ENCODE measurements around the gene STATH.
"Not testable (repeated sequence)": the region's sequence is repeated elsewhere in the genome, so short reads cannot be mapped to it uniquely, and the experiment has no call there.

DNA sequence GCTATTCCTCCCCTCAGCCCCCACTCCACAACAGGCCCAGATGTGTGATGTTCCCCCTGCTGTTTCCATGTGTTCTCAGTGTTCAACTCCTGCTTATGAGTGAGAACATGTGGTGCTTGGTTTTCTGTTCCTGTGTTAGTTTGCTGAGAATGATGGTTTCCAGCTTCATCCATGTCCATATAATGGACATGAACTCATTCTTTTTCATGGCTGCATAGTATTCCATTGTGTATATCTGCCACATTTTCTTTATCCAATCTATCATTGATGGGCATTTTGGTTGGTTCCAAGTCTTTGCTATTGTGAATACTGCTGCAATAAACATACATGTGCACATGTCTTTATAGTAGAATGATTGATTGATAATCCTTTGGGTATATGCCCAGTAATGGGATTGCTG is 44.2 kb downstream of the STATH start:
- TF ChIP-seq, protein P1, sequence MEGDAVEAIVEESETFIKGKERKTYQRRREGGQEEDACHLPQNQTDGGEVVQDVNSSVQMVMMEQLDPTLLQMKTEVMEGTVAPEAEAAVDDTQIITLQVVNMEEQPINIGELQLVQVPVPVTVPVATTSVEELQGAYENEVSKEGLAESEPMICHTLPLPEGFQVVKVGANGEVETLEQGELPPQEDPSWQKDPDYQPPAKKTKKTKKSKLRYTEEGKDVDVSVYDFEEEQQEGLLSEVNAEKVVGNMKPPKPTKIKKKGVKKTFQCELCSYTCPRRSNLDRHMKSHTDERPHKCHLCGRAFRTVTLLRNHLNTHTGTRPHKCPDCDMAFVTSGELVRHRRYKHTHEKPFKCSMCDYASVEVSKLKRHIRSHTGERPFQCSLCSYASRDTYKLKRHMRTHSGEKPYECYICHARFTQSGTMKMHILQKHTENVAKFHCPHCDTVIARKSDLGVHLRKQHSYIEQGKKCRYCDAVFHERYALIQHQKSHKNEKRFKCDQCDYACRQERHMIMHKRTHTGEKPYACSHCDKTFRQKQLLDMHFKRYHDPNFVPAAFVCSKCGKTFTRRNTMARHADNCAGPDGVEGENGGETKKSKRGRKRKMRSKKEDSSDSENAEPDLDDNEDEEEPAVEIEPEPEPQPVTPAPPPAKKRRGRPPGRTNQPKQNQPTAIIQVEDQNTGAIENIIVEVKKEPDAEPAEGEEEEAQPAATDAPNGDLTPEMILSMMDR (IDR thresholded peaks at IDR 0.05; ENCODE audit: low read depth, low read length) = not testable (repeated sequence)
- TF ChIP-seq, protein P2, sequence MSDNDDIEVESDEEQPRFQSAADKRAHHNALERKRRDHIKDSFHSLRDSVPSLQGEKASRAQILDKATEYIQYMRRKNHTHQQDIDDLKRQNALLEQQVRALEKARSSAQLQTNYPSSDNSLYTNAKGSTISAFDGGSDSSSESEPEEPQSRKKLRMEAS (IDR thresholded peaks at IDR 0.05; ENCODE audit: low read depth, low read length) = not testable (repeated sequence)
- TF ChIP-seq POLR2A (IDR thresholded peaks at IDR 0.05; ENCODE audit: extremely low read depth, insufficient read length) = not testable (repeated sequence)
